HG03135 (cell line): ENCODE results near the gene LMBR1.

ENCODE experiments used
- ATAC-seq: cut with Tn5 transposase; IDR thresholded peaks from one replicate; pipeline ENCODE4 v1.9.1; 2021; ENCODE audit warnings: mild to moderate bottlenecking, moderate library complexity; ENCODE audit not compliant: unreplicated experiment

Gene LMBR1

GRCh38 chr7:156635529-156636385, 257.2 kb downstream of the LMBR1 start:
- no peak for ATAC-seq

GRCh38 chr7:156634117-156634516, 258.9 kb downstream of the LMBR1 start:
- ATAC-seq, result no peak

- no peak for ATAC-seq
These were observed 263.1 kb downstream of the LMBR1 start for GRCh38 chr7:156629873-156630272.

GRCh38 chr7:156628562-156628961, 264.4 kb downstream of the LMBR1 start:
- ATAC-seq, result no peak
